OCI-LY1 (cell line): Measurements from ENCODE around the gene CARMIL1.

ENCODE experiments used
- H2AFZ ChIP-seq: fragments of 200-600 bp; sonication (generic), shearing (Covaris generic); 2 replicates; pipeline ENCODE4 v1.6.0; 2014; ENCODE audit warnings: antibody characterized with exemption, mild to moderate bottlenecking, low read length
- H3F3A ChIP-seq: fragments of 200-600 bp; sonication (generic), shearing (Covaris generic); 2 replicates; pipeline ENCODE4 v1.6.0; 2014; ENCODE audit warnings: mild to moderate bottlenecking, antibody characterized with exemption, low read length, moderate library complexity; ENCODE audit not compliant: insufficient read depth
- H3K27ac ChIP-seq: fragments of 200-600 bp; sonication (generic); 2 replicates; pipeline ENCODE4 v1.5.1; 2014; ENCODE audit warnings: low read length, mixed run types, mild to moderate bottlenecking, low read depth; ENCODE audit not compliant: poor library complexity, severe bottlenecking
- H3K27me3 ChIP-seq: fragments of 200-600 bp; sonication (generic); 2 replicates; pipeline ENCODE4 v1.6.0; 2014; ENCODE audit warnings: antibody characterized with exemption, mild to moderate bottlenecking, low read length, moderate library complexity; ENCODE audit not compliant: insufficient read depth
- H3K36me3 ChIP-seq: fragments of 200-600 bp; sonication (generic); 2 replicates; pipeline ENCODE4 v1.6.1; 2014; ENCODE audit warnings: mild to moderate bottlenecking, antibody characterized with exemption, low read length, moderate library complexity, mixed read lengths; ENCODE audit not compliant: insufficient read depth
- H3K4me1 ChIP-seq: fragments of 200-600 bp; sonication (generic); 2 replicates; pipeline ENCODE4 v1.5.1; 2014; ENCODE audit warnings: mild to moderate bottlenecking, low read length, moderate library complexity; ENCODE audit not compliant: insufficient read depth, severe bottlenecking
- H3K4me2 ChIP-seq: fragments of 200-600 bp; sonication (generic), shearing (Covaris generic); 2 replicates; pipeline ENCODE4 v1.6.1; 2014; ENCODE audit warnings: low read length
- H3K4me3 ChIP-seq: fragments of 200-600 bp; sonication (generic); 2 replicates; pipeline ENCODE4 v1.5.1; 2014; ENCODE audit warnings: low read length, low read depth, mild to moderate bottlenecking, mixed read lengths; ENCODE audit not compliant: poor library complexity, severe bottlenecking
- H3K79me2 ChIP-seq: fragments of 200-600 bp; shearing (Covaris generic); 2 replicates; pipeline ENCODE4 v1.6.1; 2016; ENCODE audit warnings: mixed run types, low read length, mixed read lengths; ENCODE audit not compliant: insufficient read depth
- H3K9ac ChIP-seq: fragments of 200-600 bp; sonication (generic), shearing (Covaris generic); 2 replicates; pipeline ENCODE4 v1.6.1; 2014; ENCODE audit warnings: mild to moderate bottlenecking, low read length, mixed read lengths
- H3K9me2 ChIP-seq: fragments of 200-600 bp; sonication (generic), shearing (Covaris generic); 2 replicates; pipeline ENCODE4 v1.6.1; 2014; ENCODE audit warnings: low read depth, mild to moderate bottlenecking, low read length, mixed read lengths
- H3K9me3 ChIP-seq: fragments of 200-600 bp; shearing (Covaris generic); 2 replicates; pipeline ENCODE4 v1.6.1; 2014; ENCODE audit warnings: low read length, mixed read lengths
- H4K20me1 ChIP-seq: fragments of 200-600 bp; sonication (generic), shearing (Covaris generic); 2 replicates; pipeline ENCODE4 v1.6.0; 2016; ENCODE audit warnings: mild to moderate bottlenecking, low read length; ENCODE audit not compliant: insufficient read depth
- CTCF ChIP-seq: fragments of 200-600 bp; sonication (generic), shearing (Covaris generic); IDR thresholded peaks from 2 replicates; pipeline ENCODE4 v1.5.1; 2017; ENCODE audit warnings: mild to moderate bottlenecking, antibody characterized with exemption, low read length, moderate library complexity, mixed read lengths
- EZH2 ChIP-seq: fragments of 200-600 bp; sonication (generic), shearing (Covaris generic); IDR thresholded peaks from 2 replicates; pipeline ENCODE4 v1.8.0; 2017; ENCODE audit warnings: borderline replicate concordance, mixed run types, mild to moderate bottlenecking, antibody characterized with exemption, low read length, moderate library complexity, mixed read lengths

Gene CARMIL1

GRCh38 chr6:25579391-25579883 lies 300.3 kb downstream of the CARMIL1 start:
- H3K36me3 ChIP-seq: peaks cover 12% of the 10 kb centered on the region
- no peaks in the 10 kb centered on the region for H3K9me2 ChIP-seq
- no peak overlapping the region for H2AFZ ChIP-seq
- no peaks in the 10 kb centered on the region for H3F3A ChIP-seq
- no peak overlapping the region for H3K4me3 ChIP-seq
- no peaks in the 10 kb centered on the region for H3K27me3 ChIP-seq
- no peak overlapping the region for H3K4me2 ChIP-seq
- TF ChIP-seq CTCF (no peak), EZH2 (no peak)
- H3K4me1 ChIP-seq: peaks cover 7% of the 10 kb centered on the region
- no peaks in the 10 kb centered on the region for H3K79me2 ChIP-seq
- H3K9ac ChIP-seq: no peak overlapping the region
- no peaks in the 10 kb centered on the region for H3K9me3 ChIP-seq
- H4K20me1 ChIP-seq: no peaks in the 10 kb centered on the region
- no peak overlapping the region for H3K27ac ChIP-seq

- H3K36me3 ChIP-seq: peaks cover 12% of the 10 kb centered on the region
- no peaks in the 10 kb centered on the region for H3K9me3 ChIP-seq
- H3K9ac ChIP-seq: no peak overlapping the region
- H3F3A ChIP-seq: no peaks in the 10 kb centered on the region
- H3K4me3 ChIP-seq: no peak overlapping the region
- no peak overlapping the region for H3K27ac ChIP-seq
- H3K4me1 ChIP-seq: peaks cover 7% of the 10 kb centered on the region
- H4K20me1 ChIP-seq: no peaks in the 10 kb centered on the region
- H3K79me2 ChIP-seq: no peaks in the 10 kb centered on the region
- H3K27me3 ChIP-seq: no peaks in the 10 kb centered on the region
- no peak overlapping the region for H3K4me2 ChIP-seq
- no peak overlapping the region for H2AFZ ChIP-seq
- H3K9me2 ChIP-seq: no peaks in the 10 kb centered on the region
- TF ChIP-seq CTCF (no peak), EZH2 (no peak)
Measured at GRCh38 chr6:25579902-25580495, 300.8 kb downstream of the CARMIL1 start.

GRCh38 chr6:25582101-25582500 lies 302.9 kb downstream of the CARMIL1 start:
- Histone ChIP-seq H3K79me2 (no peaks in the 10 kb centered on the region), H3K4me1 (peaks cover 7% of the 10 kb centered on the region), H2AFZ (no peak overlapping the region), H3K36me3 (peaks cover 12% of the 10 kb centered on the region), H3F3A (no peaks in the 10 kb centered on the region), H3K9me2 (no peaks in the 10 kb centered on the region), H3K4me2 (no peak overlapping the region), H4K20me1 (no peaks in the 10 kb centered on the region), H3K27ac (no peak overlapping the region), H3K27me3 (no peaks in the 10 kb centered on the region), H3K9me3 (no peaks in the 10 kb centered on the region), H3K4me3 (no peak overlapping the region), H3K9ac (no peak overlapping the region)
- TF ChIP-seq CTCF (no peak), EZH2 (no peak)
